GM19468 (cell line): Measurements from ENCODE around the gene CUX1.
"Not testable (repeated sequence)": the region's sequence is repeated elsewhere in the genome, so short reads cannot be mapped to it uniquely, and the experiment has no call there.

ENCODE experiments used
- ATAC-seq: cut with Tn5 transposase; IDR thresholded peaks from one replicate; pipeline ENCODE4 v1.9.1; 2021; ENCODE audit warnings: mild to moderate bottlenecking, moderate library complexity, moderate number of reproducible peaks; ENCODE audit not compliant: unreplicated experiment; ENCODE audit errors: extremely low read depth

The CUX1 gene

DNA sequence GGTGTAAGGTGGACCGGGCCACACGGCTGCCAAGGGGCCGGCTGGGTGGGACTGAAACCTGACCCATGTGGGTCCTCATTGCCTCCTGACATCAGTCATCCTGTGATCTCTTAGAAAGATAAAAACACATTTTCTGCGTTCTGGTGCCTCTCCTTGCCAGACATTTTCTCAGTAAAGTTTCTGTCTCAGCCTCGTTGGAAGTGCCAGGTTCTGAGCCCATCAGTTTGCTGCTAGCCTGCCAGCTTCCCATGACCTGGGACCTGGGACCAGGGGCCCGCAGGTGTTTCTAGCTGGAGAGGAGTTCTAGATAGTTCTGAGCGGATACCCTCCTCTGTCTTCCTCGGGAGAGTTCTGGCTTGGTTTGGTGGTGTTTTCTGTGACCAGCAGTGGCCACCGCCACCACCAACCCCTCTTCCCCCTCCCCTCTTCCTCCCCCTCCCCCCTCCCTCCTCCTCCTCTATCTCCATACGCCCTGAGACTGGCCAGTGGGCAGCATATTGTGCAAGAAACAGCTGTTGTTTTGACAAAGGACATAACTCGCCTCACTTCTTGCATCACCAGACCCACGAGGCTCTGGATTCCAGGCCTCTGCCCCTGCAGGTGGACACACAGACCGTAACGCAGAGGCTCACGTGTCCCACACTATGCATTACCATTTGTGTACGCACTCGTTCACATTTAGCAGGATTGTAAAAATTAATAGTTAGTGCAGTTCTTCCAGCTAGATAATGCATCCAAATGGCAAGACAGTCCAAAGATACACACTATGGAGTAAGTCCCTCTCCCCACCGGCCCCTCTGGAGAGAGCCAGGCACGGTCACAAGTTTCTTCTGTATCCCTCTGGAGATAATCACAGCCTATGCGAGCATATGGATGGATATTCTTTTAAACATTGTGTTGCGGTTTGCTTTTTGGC is 94.6 kb downstream of the CUX1 start:
- no peak for ATAC-seq

DNA sequence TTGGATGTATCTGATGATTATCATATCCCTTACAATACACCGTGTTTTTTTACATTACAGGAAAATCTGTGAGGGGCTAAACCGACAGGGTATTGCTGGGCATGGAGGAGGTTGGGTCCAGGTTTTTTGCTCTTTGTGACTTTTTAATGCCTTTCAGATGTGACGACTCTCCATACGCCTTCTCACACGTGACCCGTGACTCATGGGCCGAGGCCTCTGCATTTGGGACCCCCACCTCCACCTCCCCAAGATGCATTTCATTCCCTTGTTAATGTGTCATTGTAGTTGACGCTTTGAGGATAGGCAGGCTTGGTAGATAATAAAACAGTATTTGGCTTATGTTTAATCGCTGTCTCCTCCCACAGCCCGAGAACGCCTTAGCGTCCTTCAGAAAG is 95.3 kb downstream of the CUX1 start:
- no peak for ATAC-seq

DNA sequence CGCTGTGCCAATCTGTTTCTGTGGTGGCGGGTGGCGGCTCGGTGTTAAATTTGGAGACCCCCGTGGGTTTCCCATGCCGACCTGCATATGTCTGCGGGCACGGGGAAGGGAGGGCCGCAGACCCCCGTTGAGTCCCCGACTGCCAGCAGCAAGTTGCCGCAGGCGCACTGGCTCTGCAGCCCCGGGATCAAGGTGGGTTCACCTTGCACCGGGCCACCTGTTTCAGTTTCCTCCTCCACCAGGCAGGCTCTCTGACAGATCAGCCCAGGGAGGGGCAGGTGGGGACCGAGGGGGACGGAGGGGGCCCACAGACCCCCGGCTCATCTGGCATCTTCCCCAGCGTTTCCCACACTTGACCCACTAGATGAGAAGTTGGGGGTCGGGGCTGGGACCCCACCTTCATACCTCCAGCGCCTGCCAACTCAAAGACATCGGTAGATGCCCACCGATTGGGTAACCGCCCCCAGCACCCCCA is 95.9 kb downstream of the CUX1 start:
- ATAC-seq, result no peak

DNA sequence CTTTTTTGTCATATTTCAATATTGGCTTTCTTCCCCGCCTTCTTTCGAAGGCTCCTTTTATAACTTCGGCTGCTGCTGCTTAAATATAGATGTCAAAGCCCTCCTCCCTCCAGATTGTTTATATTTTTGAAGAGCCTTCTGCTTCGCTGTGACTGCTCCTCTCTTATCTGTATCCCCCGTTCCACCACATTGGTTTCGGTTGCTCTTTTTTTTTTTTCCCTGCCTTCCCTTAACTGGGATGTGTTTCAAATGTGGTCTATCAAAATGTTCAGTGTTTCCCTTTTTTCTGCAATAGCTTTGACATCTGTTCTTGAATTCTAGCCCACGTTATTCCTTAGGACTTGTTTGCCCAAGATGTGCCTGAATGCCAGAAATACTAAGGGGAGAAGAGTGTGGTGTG is 96.4 kb downstream of the CUX1 start:
- no peak for ATAC-seq

DNA sequence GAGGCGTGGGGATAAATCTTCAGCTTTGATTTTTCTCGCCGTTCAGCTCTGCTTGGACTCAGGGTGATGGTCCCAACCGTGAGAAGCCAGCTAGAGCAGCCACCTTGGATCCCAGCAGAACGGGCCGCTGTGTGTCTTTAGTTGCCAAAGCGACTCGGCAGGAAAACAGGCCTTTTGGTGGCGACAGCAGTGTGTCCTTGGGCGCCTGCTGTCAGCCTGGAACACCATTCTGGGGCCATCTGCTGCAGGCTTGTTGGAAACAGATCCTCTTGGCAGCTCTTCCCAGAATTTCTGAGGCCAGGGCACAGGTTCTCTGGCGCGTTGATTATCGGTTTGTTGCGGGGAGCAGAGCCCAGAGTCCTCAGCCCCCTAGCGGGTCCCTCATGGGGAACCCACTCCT is 97.6 kb downstream of the CUX1 start:
- ATAC-seq, result no peak

DNA sequence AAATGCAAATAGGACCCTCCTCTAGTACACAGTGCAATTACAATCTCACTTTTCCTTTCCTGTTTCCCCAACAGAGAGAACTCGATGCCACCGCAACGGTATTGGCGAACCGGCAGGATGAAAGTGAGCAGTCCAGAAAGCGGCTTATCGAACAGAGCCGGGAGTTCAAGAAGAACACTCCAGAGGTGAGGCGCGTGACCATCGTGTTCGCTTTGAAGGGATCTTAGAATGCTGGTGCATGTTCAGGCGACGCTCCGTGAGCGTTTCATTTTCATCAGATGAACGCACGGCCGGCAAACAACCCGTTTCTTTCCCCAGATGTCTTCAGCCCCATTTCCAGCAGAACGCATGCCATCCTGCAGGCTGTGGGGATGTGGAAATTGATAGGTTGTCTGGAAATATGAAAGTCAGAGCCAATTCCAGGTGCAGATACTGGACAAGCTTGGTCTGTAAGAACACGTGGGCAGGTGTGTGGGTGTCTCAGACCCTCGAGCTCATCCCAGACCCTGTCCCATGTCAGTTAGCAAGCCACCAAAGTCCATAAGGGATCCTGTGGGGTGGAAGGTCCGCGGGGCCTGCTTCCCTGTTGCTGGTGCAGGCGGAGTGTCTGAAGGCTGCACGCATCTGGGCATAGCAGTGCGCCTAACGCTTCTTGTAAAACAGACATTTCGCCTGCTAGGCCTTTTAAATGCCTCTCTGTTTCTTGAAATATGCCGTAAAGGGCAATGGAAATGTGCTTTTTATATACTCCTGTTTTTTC is 98.8 kb downstream of the CUX1 start:
- no peak for ATAC-seq

DNA sequence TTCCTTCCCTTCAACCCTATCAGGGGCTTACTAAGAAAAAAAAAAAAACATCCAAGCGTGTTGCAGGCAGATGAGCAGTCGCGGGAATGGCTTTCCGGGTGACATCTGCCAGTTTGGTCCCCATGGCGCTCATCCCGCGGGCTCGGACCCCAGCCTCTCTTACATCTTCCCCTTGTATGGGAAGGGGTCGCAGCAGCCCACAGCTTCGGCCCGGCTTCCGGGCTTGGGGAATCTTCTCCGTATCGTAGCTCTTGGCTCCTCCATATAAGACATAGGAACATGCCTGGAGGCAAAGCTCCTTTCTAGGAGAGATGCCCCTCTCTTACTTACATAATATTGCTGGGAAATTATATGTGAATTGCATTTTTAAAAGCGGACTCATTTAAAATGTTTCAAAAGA is 99.5 kb downstream of the CUX1 start:
- ATAC-seq, result no peak

DNA sequence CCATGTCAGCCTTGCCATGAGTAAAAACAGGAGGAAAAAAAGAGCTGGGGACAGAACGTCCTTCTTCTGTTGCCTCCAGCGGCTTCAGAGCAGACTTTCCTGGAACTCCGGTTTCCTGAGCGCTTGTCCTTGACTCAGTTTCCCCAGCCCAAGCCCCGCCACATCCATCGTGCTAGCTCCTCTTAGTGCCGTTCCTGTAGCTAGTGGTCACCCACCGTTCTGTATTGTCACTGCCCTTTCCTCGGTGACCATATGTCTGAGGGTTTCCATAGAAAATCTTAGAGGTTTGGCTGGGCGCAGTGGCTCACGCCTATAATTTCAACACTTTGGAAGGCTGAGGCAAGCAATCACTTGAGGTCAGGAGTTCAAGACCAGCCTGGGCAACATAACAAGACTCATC is 100.1 kb downstream of the CUX1 start:
- ATAC-seq, result no peak

DNA sequence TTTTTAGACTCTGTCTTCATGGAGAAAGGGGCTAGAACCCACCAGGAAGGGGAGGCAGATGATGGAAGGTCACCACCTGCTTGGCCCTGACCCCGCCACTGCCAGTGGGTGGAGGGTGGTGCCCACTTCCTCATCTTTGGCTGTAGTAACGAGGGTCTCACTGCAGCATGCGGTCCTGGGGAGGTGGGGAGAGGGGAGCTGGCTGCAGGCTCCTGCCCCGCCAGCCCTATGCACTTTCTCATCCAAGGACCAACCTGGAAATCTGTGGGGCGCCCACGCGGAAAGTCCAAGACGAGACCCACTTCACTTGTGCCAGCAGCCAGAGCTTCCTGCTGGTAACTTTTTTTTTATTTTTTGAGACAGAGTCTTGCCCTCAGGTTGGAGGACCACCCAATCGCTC is 101.0 kb downstream of the CUX1 start:
- ATAC-seq, result no peak

DNA sequence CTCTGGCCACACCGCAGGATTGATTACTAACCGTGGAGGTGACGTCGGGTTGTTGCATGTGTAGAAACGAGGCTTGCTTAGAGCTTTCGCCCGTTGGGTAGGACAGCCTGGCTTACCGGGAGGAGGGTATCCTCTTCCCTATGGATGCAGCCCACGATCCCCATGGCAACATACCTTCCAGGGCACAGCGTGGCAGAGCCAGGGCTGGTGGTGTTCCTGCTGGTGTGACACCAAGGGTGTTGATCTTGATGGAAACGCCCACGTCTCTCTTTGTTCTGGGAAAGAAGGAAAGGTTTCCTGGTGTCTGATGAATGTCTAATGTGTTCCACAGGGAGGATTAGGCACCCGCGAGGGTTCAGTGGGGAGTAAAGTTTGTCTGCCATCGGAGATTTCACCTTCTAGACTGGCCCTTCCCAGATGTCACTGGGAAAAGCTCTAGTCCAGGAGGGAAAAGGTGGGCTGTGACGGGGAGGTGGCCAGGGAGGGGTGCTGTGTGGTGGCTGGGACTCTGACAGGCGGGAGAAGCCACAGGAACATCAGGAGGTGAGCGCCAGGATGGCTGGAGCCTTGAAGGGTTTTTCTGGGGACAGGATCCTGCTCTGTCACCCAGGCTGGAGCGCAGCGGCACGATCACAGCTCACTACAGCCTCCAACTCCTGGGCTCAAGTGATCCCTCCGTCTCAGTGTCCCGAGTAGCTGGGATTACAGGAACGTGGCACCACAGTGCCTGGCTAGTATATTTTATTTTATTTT is 102.1 kb downstream of the CUX1 start:
- no peak for ATAC-seq

DNA sequence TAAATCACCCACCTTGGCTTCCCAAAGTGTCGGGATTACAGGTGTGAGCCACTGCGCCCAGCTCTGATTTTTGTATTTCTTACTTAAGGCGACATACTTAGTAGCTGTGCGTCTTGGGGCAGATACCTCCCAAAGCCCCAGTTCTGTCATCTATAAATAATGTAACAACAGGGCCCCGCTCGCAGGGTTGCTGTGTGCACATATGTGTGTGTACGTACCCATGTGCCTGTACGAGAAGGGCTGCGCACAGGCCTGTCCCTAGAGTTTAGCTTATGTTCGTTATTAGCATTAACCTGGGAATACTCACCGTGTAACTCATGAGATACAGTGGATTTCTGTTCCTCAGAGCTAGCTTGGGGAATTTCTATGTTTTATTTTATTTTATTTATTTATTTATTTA is 103.6 kb downstream of the CUX1 start:
- no peak for ATAC-seq

DNA sequence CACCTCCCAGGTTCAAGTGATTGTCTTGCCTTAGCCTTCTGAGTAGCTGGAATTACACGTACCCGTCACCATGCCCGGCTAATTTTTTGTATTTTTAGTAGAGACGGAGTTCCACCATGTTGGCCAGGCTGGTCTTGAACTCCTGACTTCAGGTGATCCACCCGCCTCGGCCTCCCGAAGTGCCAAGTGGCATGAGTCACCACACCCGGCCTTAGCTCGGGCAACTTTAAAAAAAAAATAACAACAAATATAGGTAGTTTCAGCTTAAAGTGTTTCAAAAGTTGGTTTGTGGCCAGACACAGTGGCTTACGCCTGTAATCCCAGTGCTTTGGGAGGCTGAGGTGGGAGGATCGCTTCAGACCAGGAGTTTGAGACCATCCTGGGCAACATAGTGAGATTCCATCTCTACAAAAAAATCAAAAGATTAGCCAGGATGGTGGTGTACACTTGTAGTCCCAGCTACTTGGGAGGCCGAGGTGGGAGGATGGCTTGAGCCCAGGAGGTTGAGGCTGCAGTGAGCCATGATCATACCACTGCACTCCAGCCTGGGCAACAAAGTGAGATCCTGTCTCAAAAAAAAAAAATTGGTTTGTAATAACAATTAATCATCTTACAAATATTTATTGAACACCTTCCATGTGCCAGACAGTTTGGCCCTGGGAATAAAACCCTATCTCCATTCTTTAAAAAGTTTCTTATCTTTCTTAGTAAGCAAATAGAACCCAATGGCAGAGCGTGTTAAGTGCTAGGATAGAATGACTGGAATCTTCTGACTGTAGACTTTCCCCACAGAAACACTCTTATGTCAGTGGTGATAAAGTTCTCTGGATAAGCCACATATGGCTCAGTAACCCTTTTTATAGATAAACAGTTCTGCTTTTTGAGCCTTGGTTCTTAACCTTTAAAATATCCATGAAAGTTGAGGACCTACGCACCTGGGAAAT is 104.4 kb downstream of the CUX1 start:
- not testable (repeated sequence) for ATAC-seq

DNA sequence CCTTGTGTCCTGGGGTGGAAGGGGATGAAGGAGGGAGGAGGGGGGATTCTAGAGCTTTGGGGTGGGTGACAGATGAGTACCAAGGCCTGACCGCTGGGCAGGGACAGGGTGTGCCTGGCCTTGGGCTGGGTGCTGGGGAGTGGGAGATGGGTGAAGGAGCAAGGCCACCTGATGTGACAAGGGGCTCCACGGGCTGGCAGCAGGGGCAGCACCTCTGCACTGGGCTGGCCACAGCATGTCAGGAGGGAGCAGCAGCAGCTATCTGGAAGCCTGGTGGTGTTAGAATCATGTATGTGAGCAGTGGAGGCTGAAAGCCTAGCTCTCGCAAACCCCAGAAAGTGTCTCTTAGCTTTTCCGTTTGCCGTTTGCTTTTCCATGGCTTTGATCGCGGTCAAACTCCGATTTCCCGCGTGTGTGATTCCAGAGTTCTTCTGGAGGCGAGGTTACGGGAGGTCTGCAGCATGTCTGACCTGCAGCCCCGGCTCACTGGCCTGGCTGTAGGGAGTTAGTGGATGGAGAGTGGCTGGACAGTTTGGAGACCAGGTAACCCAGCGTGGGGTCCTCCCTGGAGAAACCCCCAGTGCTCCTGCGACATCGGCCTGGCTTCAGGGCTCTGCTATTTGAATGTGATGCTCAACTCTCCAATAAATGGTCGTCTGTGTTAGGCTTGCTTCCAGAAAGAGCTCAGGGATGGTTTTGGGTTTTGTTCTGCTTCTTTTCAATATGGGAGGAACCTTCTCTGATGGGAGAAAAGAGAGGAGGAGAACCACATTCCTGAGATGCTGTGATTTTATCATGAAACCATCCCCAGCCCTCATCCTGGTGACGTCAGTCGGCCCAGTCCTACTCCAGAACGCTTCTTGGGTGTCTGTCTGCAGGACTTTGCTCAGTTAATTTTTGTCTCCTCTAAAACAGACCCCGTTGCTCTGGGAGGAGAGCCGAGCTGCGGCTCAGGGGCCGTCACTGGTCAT is 105.5 kb downstream of the CUX1 start:
- no peak for ATAC-seq

DNA sequence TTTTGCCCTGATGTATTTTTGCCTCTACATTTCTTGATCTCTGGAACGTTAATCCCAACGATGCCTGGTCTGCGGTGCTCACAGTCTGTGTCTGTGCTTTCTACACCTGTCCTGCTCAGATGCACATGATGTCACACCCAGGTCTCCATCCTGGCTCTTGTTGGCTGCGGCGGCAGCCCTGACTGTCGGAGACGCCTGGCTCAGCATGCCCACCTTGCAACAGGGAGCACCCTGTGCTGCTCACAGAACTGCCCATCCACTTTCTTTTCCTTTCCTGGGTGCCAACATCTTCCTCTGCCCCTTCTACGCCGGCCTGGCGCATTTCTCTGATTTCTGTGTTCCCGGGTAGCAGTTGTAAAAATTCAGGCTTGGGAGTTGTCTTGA is 106.2 kb downstream of the CUX1 start:
- ATAC-seq, result no peak

DNA sequence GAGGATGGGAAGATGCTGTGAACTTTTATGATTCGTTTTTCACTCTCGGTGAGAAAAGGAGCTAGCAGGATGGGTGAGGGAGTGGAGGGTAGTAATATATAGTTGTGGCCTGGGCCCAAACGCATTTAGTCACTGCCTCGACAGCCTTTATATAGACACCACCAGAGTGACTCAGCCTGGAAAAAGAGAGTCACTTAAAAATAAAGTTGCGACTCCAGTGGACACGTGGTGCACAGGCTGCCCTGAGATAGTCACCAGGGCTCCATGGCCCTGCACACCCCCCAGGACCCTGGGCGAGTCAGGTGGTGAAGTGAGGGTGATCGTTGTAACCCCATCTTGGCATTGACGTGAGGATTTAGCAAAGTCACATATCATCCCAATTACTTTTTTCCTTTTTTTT is 106.7 kb downstream of the CUX1 start:
- ATAC-seq, result no peak

DNA sequence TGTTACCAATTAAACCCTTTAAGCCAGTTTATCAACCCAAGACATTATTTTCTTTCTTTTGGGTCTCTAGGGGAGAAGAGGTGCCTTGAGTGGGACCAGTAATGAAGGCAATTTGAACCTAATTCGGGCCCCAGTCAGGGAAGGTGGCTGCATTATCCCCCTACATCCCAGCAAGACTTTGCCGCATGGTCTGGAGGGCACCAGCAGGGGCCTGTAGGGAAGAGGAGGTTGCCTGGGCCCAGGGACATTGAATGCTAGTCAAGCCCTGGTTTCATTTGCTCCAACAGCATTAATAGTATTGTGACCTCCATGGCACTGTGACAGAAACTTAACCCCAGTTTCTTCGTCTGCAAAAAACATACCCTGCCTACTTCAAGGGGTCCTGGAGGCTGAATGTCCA is 108.8 kb downstream of the CUX1 start:
- no peak for ATAC-seq

DNA sequence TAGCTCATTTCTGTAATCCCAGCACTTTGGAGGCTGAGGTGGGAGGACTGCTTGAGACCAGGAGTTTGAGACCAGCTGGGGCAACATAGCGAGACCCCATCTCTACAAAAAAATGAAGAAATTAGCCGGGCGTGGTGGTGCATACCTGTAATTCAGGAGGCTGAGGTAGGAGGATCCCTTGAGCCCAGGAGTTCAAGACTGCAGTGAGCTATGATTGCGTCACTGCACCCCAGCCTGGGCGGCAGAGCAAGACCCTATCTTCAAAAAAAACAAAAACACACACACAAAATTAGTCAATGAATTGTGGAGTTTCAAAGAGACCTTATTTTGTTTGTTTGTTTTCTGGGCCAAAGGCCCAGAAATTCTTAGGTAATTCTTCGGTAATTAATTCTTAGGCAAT is 110.0 kb downstream of the CUX1 start:
- ATAC-seq, result no peak

DNA sequence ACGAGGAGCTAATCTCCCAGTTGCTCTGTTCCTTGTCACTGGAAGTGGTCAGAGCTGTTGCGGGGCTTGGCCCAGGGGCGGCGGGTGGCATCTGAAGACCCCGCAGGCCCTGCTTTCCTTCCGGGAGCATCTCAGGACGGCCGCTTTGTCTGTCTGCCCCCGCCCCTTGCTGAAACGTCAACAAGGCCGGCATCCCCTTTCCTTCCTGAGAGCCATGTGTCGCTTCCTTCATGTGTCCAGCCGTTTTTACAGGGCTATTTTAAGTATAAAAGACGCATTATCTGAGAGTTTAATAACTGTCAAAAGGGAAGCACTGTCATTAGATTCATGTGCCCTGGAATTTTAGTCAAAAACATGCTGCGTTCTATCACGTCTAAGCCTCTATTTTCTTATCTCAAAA is 110.4 kb downstream of the CUX1 start:
- no peak for ATAC-seq

DNA sequence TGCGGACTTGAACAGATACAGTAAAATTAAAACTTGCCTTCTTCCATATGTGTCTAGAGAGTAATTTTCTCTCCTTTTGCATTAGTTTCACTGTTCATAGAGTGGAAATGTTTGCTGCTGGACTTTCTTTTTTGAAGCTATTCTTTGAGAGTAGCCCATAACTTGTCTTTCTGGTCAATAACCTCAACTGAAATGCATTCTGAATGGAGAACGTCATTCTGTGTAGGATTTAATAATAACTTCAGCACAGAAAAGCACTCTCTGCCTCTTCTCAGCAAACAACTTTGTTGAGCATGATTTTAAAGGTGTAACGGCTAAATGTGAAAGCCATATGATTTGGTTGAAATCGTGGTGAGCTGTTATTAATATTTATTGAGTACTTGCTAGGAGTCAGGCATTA is 111.8 kb downstream of the CUX1 start:
- no peak for ATAC-seq
